Endodermal cell (in vitro differentiated cells): ENCODE results near the gene TUG1. TPM values are rescaled to one million over a fixed set of nuclear protein-coding genes. Genes with fewer than 3 reads are reported as not detected.

Experiments used
- DNase-seq: peaks from one replicate; pipeline ENCODE4 v3.0.0-alpha.2; 2017
- H3K27ac ChIP-seq: 2 replicates; pipeline ENCODE4 v1.5.1; 2013; ENCODE audit warnings: mild to moderate bottlenecking, low read depth, low read length, moderate library complexity
- H3K27me3 ChIP-seq: 2 replicates; pipeline ENCODE4 v1.6.1; 2013; ENCODE audit warnings: mild to moderate bottlenecking, low read length, moderate library complexity; ENCODE audit not compliant: insufficient read depth, control insufficient read depth, poor library complexity, severe bottlenecking
- H3K36me3 ChIP-seq: 2 replicates; pipeline ENCODE4 v1.7.0; 2013; ENCODE audit warnings: mild to moderate bottlenecking, low read length, moderate library complexity; ENCODE audit not compliant: control insufficient read depth, insufficient read depth
- H3K4me1 ChIP-seq: one replicate; pipeline ENCODE4 v1.7.0; 2013; ENCODE audit warnings: low read length; ENCODE audit not compliant: control insufficient read depth, insufficient read depth
- H3K4me3 ChIP-seq: 2 replicates; pipeline ENCODE4 v1.5.1; 2013; ENCODE audit warnings: mild to moderate bottlenecking, low read length, moderate library complexity
- H3K9ac ChIP-seq: 2 replicates; pipeline ENCODE4 v1.6.1; 2013; ENCODE audit warnings: mild to moderate bottlenecking, low read length, moderate library complexity; ENCODE audit not compliant: poor library complexity, severe bottlenecking; ENCODE audit errors: extremely low read depth
- H3K9me3 ChIP-seq: 2 replicates; pipeline ENCODE4 v1.6.1; 2013; ENCODE audit warnings: mild to moderate bottlenecking, low read length, moderate library complexity; ENCODE audit not compliant: control insufficient read depth
- H3K27ac Mint-ChIP-seq: 2 replicates; pipeline ENCODE4 v1.8.0; 2020; ENCODE audit warnings: mixed read lengths
- H3K27me3 Mint-ChIP-seq: 2 replicates; pipeline ENCODE4 v1.8.0; 2021; ENCODE audit warnings: mild to moderate bottlenecking, mixed read lengths; ENCODE audit not compliant: insufficient read depth
- H3K36me3 Mint-ChIP-seq: 2 replicates; pipeline ENCODE4 v1.8.0; 2020; ENCODE audit warnings: low read depth, mixed read lengths
- H3K4me1 Mint-ChIP-seq: 2 replicates; pipeline ENCODE4 v1.8.0; 2020; ENCODE audit warnings: mixed read lengths
- H3K4me3 Mint-ChIP-seq: 2 replicates; pipeline ENCODE4 v1.8.0; 2020; ENCODE audit warnings: mild to moderate bottlenecking, moderate library complexity, mixed read lengths
- H3K9me3 Mint-ChIP-seq: 2 replicates; pipeline ENCODE4 v1.8.0; 2020; ENCODE audit warnings: mild to moderate bottlenecking, mixed read lengths
- CTCF ChIP-seq: fragments of 200-600 bp; sonication (generic); conservative IDR thresholded peaks from 2 replicates; pipeline ENCODE4 v1.5.0; 2021; ENCODE audit warnings: antibody characterized with exemption, mild to moderate bottlenecking
- WGBS, 2 experiments: methylation state at CpG; one replicate each; pipeline versions ENCODE4 v1.1.5 to v1.1.7; 2013; ENCODE audit warnings: missing lambda C conversion rate in 2 of 2, mixed read lengths in 1 of 2; ENCODE audit not compliant: insufficient coverage in 1 of 2, insufficient read length in 1 of 2; 5-methylcytosine and 5-hydroxymethylcytosine counted together
- total RNA-seq, 2 donors: library from RNA; stranded (reverse); fragmentation: NEBNext Ultra II Directional in 1 of 2; extraction: Animal tissue kit (Norgen Biotek cat#: 25700) in 1 of 2; gene quantifications; 2 replicates in 1 of 2; 3 replicates in 1 of 2; pipeline ENCODE4 v1.2.1, GENCODE V29; 2021

Gene TUG1
- total RNA-seq, 2 donors from 2014 or later, result 113 to 123 TPM

GRCh38 chr22:30994960-30995359, 25.9 kb downstream of the TUG1 start:
- DNase-seq, result no peak
- Histone ChIP-seq H3K36me3 (no peaks in the 10 kb centered on the region), H3K27me3 (no peaks in the 10 kb centered on the region), H3K9ac (no peak overlapping the region), H3K27ac (no peak overlapping the region), H3K9me3 (peaks cover 6% of the 10 kb centered on the region), H3K4me1 (no peaks in the 10 kb centered on the region), H3K4me3 (no peak overlapping the region)
- H3K27me3 Mint-ChIP-seq, result peaks cover 4% of the 10 kb centered on the region
- H3K4me1 Mint-ChIP-seq, result no peaks in the 10 kb centered on the region
- 67% methylated on average over 1 of the region's 1 CpG; no CpG with 5 or more reads in 1 of the 2 experiments for WGBS, 2 experiments
- no peaks in the 10 kb centered on the region for H3K36me3 Mint-ChIP-seq
- no peak overlapping the region for H3K4me3 Mint-ChIP-seq
- H3K27ac Mint-ChIP-seq, result no peak overlapping the region
- H3K9me3 Mint-ChIP-seq, result peaks cover 6% of the 10 kb centered on the region
- no peak for TF ChIP-seq CTCF

GRCh38 chr22:30996462-30996861, 27.4 kb downstream of the TUG1 start:
- Histone ChIP-seq H3K27me3 (no peaks in the 10 kb centered on the region), H3K9me3 (peaks cover 6% of the 10 kb centered on the region), H3K4me1 (no peaks in the 10 kb centered on the region), H3K9ac (no peak overlapping the region), H3K4me3 (no peak overlapping the region), H3K27ac (no peak overlapping the region), H3K36me3 (no peaks in the 10 kb centered on the region)
- Mint-ChIP-seq H3K4me1 (no peaks in the 10 kb centered on the region), H3K4me3 (no peak overlapping the region), H3K27me3 (peaks cover 4% of the 10 kb centered on the region), H3K27ac (no peak overlapping the region), H3K36me3 (no peaks in the 10 kb centered on the region), H3K9me3 (peaks cover 10% of the 10 kb centered on the region)
- 91 to 94% methylated on average over 2 of the region's 2 CpGs for WGBS, 2 experiments
- DNase-seq, result no peak
- TF ChIP-seq CTCF, result no peak

- Histone ChIP-seq H3K36me3 (no peaks in the 10 kb centered on the region), H3K4me3 (no peak overlapping the region), H3K27ac (no peak overlapping the region), H3K9ac (no peak overlapping the region), H3K4me1 (no peaks in the 10 kb centered on the region), H3K9me3 (no peaks in the 10 kb centered on the region), H3K27me3 (no peaks in the 10 kb centered on the region)
- H3K27me3 Mint-ChIP-seq, result peaks cover 7% of the 10 kb centered on the region
- no peaks in the 10 kb centered on the region for H3K4me1 Mint-ChIP-seq
- no peak for TF ChIP-seq CTCF
- H3K9me3 Mint-ChIP-seq, result peaks cover 7% of the 10 kb centered on the region
- WGBS, 2 experiments, result 82 to 96% methylated on average over 3 to 4 of the region's 4 CpGs
- no peaks in the 10 kb centered on the region for H3K36me3 Mint-ChIP-seq
- H3K4me3 Mint-ChIP-seq, result no peak overlapping the region
- H3K27ac Mint-ChIP-seq, result no peak overlapping the region
- DNase-seq, result no peak
These were observed 29.3 kb downstream of the TUG1 start for GRCh38 chr22:30998329-30998728.
